ENCODE data around the gene DAPK2.

DAPK2 gene

GRCh38 chr15:64029633-64030032 is 16.7 kb downstream of the DAPK2 start:
- no peak overlapping the region for H3K4me3 ChIP-seq (replicated peaks; ENCODE audit: insufficient read depth, low read length)
- no peak overlapping the region for H3K27ac ChIP-seq (replicated peaks)
- DNase-seq (ENCODE audit: low read depth in 1 of 2, low spot score in 1 of 2), result no peak
- no peaks in the 10 kb centered on the region for H3K27me3 ChIP-seq (ENCODE audit: insufficient read depth, poor library complexity, severe bottlenecking)
- TF ChIP-seq POLR2AphosphoS5 (IDR thresholded peaks at IDR 0.05; ENCODE audit: low read depth), result no peak
- TF ChIP-seq REST (IDR thresholded peaks at IDR 0.05; ENCODE audit: insufficient replicate concordance, low read depth), result no peak
- no peak for TF ChIP-seq SPI1 (IDR thresholded peaks at IDR 0.05; ENCODE audit: borderline replicate concordance, low read depth)
- TF ChIP-seq, protein P1, sequence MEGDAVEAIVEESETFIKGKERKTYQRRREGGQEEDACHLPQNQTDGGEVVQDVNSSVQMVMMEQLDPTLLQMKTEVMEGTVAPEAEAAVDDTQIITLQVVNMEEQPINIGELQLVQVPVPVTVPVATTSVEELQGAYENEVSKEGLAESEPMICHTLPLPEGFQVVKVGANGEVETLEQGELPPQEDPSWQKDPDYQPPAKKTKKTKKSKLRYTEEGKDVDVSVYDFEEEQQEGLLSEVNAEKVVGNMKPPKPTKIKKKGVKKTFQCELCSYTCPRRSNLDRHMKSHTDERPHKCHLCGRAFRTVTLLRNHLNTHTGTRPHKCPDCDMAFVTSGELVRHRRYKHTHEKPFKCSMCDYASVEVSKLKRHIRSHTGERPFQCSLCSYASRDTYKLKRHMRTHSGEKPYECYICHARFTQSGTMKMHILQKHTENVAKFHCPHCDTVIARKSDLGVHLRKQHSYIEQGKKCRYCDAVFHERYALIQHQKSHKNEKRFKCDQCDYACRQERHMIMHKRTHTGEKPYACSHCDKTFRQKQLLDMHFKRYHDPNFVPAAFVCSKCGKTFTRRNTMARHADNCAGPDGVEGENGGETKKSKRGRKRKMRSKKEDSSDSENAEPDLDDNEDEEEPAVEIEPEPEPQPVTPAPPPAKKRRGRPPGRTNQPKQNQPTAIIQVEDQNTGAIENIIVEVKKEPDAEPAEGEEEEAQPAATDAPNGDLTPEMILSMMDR (IDR thresholded peaks at IDR 0.05; ENCODE audit: insufficient read depth, low read length), result no peak
- TF ChIP-seq GABPA (IDR thresholded peaks at IDR 0.05; ENCODE audit: low read depth), result no peak

DNA sequence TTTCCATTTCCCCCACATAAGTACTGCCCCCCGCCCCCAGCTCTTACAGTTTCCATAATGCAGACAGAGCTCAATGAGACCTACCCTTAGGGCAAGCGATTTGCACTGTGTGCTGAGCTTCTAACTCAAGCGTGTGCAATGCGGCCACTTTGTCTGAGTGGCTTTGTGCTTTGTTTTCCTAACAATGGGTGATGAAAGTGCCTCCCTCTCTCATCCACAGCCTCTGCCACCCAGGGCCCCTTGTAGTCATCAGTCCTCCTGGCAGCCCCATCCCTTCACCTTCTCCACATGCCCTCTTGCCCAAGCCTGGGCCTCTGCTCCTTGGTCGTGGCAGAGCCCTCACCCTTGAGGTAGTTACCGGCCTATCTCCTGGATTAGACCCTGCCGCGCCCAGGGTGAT is 17.2 kb downstream of the DAPK2 start:
- TF ChIP-seq REST (IDR thresholded peaks at IDR 0.05; ENCODE audit: insufficient replicate concordance, low read depth) (no peak), SPI1 (IDR thresholded peaks at IDR 0.05; ENCODE audit: borderline replicate concordance, low read depth) (no peak), POLR2AphosphoS5 (IDR thresholded peaks at IDR 0.05; ENCODE audit: low read depth) (no peak), GABPA (IDR thresholded peaks at IDR 0.05; ENCODE audit: low read depth) (no peak)
- TF ChIP-seq, protein P1 (IDR thresholded peaks at IDR 0.05; ENCODE audit: insufficient read depth, low read length), result no peak
- no peak overlapping the region for H3K27ac ChIP-seq (replicated peaks)

DNA sequence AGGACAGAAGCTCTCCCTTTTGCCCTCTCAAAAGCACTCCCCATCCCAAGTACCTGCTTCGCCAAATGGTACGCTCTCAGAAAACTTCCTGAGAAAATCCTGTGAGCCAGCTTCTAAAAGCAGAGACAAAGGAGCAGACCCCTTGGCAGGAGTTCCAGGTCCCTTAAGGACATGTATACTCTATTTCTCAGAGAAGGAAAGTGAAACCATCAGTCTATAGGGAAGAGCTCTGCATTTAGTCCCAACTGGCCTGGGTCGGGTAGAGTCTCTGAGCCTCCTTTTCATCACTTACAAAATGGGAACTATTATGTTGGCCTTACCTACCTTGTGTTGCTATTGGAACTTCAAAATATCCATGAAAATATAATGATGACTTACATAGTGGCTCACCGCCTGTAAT is 19.7 kb downstream of the DAPK2 start:
- H3K27ac ChIP-seq (replicated peaks), result no peak overlapping the region
- H3K27me3 ChIP-seq (ENCODE audit: insufficient read depth, poor library complexity, severe bottlenecking), result no peaks in the 10 kb centered on the region
- H3K4me3 ChIP-seq (replicated peaks; ENCODE audit: insufficient read depth, low read length), result no peak overlapping the region
- no peak for DNase-seq (ENCODE audit: low read depth in 1 of 2, low spot score in 1 of 2)
- TF ChIP-seq REST (IDR thresholded peaks at IDR 0.05; ENCODE audit: insufficient replicate concordance, low read depth), result no peak
- TF ChIP-seq, protein P1 (IDR thresholded peaks at IDR 0.05; ENCODE audit: insufficient read depth, low read length), result no peak
- no peak for TF ChIP-seq POLR2AphosphoS5 (IDR thresholded peaks at IDR 0.05; ENCODE audit: low read depth)
- no peak for TF ChIP-seq SPI1 (IDR thresholded peaks at IDR 0.05; ENCODE audit: borderline replicate concordance, low read depth)
- TF ChIP-seq GABPA (IDR thresholded peaks at IDR 0.05; ENCODE audit: low read depth), result no peak

More for the DNA sequence above, 17.2 kb downstream of the DAPK2 start:
- no peaks in the 10 kb centered on the region for H3K27me3 ChIP-seq (ENCODE audit: insufficient read depth, poor library complexity, severe bottlenecking)
- H3K4me3 ChIP-seq (replicated peaks; ENCODE audit: insufficient read depth, low read length), result no peak overlapping the region
- DNase-seq (ENCODE audit: low read depth in 1 of 2, low spot score in 1 of 2), result no peak

Data from HL-60 (cell line).